CD4-positive, alpha-beta memory T cell (primary cell): ENCODE results near the gene PHF23. TPM values are rescaled to one million over a fixed set of nuclear protein-coding genes. Genes with fewer than 3 reads are reported as not detected.

Source experiments
- CTCF ChIA-PET: fragments of 350-600 bp; sonication (Branson Sonifier 250); formaldehyde crosslinking; loops from one replicate; lab custom pipeline; 2021; ENCODE audit warnings: inconsistent platforms; ENCODE audit not compliant: partially characterized antibody; lab: Charles Lee
- POLR2A ChIA-PET: fragments of 350-600 bp; sonication (Branson Sonifier 250); formaldehyde crosslinking; loops from one replicate; lab custom pipeline; 2021; ENCODE audit not compliant: partially characterized antibody; lab: Charles Lee
- DNase-seq, 5 donors: peaks; one replicate each; pipeline versions ENCODE4 v3.0.0 to v3.0.0-alpha.2; 2020 to 2022; ENCODE audit warnings: mixed read lengths in 1 of 5
- H3K27ac ChIP-seq: one replicate; pipeline ENCODE4 v1.7.0; 2013; ENCODE audit warnings: low read depth, low read length
- H3K27me3 ChIP-seq: 2 replicates; pipeline ENCODE4 v1.7.0; 2013; ENCODE audit warnings: mild to moderate bottlenecking, low read length, moderate library complexity; ENCODE audit not compliant: insufficient read depth
- H3K36me3 ChIP-seq: 2 replicates; pipeline ENCODE4 v1.7.0; 2013; ENCODE audit warnings: mild to moderate bottlenecking, low read length, moderate library complexity; ENCODE audit not compliant: insufficient read depth
- H3K4me1 ChIP-seq: 2 replicates; pipeline ENCODE4 v1.7.0; 2013; ENCODE audit warnings: mild to moderate bottlenecking, low read length, moderate library complexity; ENCODE audit not compliant: insufficient read depth
- H3K4me3 ChIP-seq, 2 donors: one replicate each; pipeline ENCODE4 v1.7.0; 2013; ENCODE audit warnings: low read length in 2 of 2, mild to moderate bottlenecking in 1 of 2
- H3K9me3 ChIP-seq, 2 donors: one replicate each; pipeline ENCODE4 v1.7.0; 2013; ENCODE audit warnings: low read length in 2 of 2, control low read depth in 1 of 2; ENCODE audit not compliant: control insufficient read depth in 1 of 2
- H3K27ac Mint-ChIP-seq, 7 donors: one replicate each; pipeline ENCODE4 v1.8.0; 2020 to 2021; ENCODE audit warnings: mixed read lengths in 7 of 7, mild to moderate bottlenecking in 6 of 7, inconsistent platforms in 3 of 7, moderate library complexity in 3 of 7
- H3K27me3 Mint-ChIP-seq, 2 donors: one replicate each; pipeline ENCODE4 v1.8.0; 2020 to 2021; ENCODE audit warnings: mixed read lengths in 2 of 2
- H3K36me3 Mint-ChIP-seq, 2 donors: one replicate each; pipeline ENCODE4 v1.8.0; 2020 to 2021; ENCODE audit warnings: mixed read lengths in 2 of 2, inconsistent platforms in 1 of 2, mild to moderate bottlenecking in 1 of 2
- H3K4me1 Mint-ChIP-seq, 4 donors: one replicate each; pipeline ENCODE4 v1.8.0; 2020 to 2021; ENCODE audit warnings: mixed read lengths in 4 of 4, mild to moderate bottlenecking in 1 of 4
- H3K4me3 Mint-ChIP-seq, 8 donors: one replicate each; pipeline ENCODE4 v1.8.0; 2020 to 2021; ENCODE audit warnings: mixed read lengths in 8 of 8, mild to moderate bottlenecking in 7 of 8, moderate library complexity in 6 of 8, inconsistent platforms in 3 of 8
- H3K9me3 Mint-ChIP-seq, 8 donors: one replicate each; pipeline ENCODE4 v1.8.0; 2020 to 2021; ENCODE audit warnings: mixed read lengths in 8 of 8, mild to moderate bottlenecking in 5 of 8, inconsistent platforms in 3 of 8, moderate library complexity in 1 of 8
- intact Hi-C: fragments of 100-400 bp; cut with micrococcal nuclease; formaldehyde crosslinking; loops from one replicate; pipeline ENCODE4 v1.15.1; 2023
- polyA plus RNA-seq, 2 donors: library from polyadenylated mRNA; unstranded; fragments of 300-500 nt; fragmentation: Illumina TruSeq; gene quantifications; one replicate each; pipeline ENCODE4 v1.2.3, GENCODE V29; 2021
- total RNA-seq, 2 experiments: library from RNA; stranded (reverse); gene quantifications; one replicate each; pipeline ENCODE4 v1.2.3, GENCODE V29; 2021

PHF23 gene
- total and polyA plus RNA-seq, 4 experiments from 2014 or later, result 11.4 to 55.8 (median 37.8) TPM

GRCh38 chr17:7228920-7229319 is 10.3 kb downstream of the PHF23 start:
- intact Hi-C loops, result no loop called here
- ChIA-PET CTCF (interaction anchor here (0.7 kb wide), 1 partner anchor 31 kb away, joined by 3 read pairs; no protein-coding TSS in a partner anchor), POLR2A (interaction anchor here (17.6 kb wide), 1 partner anchor 8 kb away, joined by 435 read pairs; the partner anchor contains the start of genes ACADVL and DLG4)
- Mint-ChIP-seq H3K4me3 (no peak overlapping the region), H3K4me1 (peaks cover 18 to 31% (median 21%) of the 10 kb centered on the region in 4 donors), H3K9me3 (no peaks in the 10 kb centered on the region), H3K27me3 (no peaks in the 10 kb centered on the region), H3K36me3 (peaks cover 15 to 55% of the 10 kb centered on the region in 2 donors), H3K27ac (no peak overlapping the region)
- Histone ChIP-seq H3K9me3 (no peaks in the 10 kb centered on the region), H3K4me1 (peaks cover 22% of the 10 kb centered on the region), H3K36me3 (peaks cover 38% of the 10 kb centered on the region), H3K27ac (no peak overlapping the region), H3K4me3 (no peak overlapping the region), H3K27me3 (no peaks in the 10 kb centered on the region)
- no peak for DNase-seq

GRCh38 chr17:7226721-7227710 is 12.2 kb downstream of the PHF23 start:
- peaks cover 20 to 63% of the 10 kb centered on the region in 2 donors for H3K36me3 Mint-ChIP-seq
- Histone ChIP-seq H3K4me3 (no peak overlapping the region), H3K9me3 (no peaks in the 10 kb centered on the region), H3K27me3 (no peaks in the 10 kb centered on the region), H3K27ac (no peak overlapping the region), H3K4me1 (peaks cover 3% of the 10 kb centered on the region), H3K36me3 (peaks cover 56% of the 10 kb centered on the region)
- no peak for DNase-seq
- peaks cover 3 to 13% (median 7%) of the 10 kb centered on the region in 4 donors for H3K4me1 Mint-ChIP-seq
- no peak overlapping the region for H3K4me3 Mint-ChIP-seq
- CTCF ChIA-PET, result no interaction called here
- intact Hi-C loops, result no loop called here
- no peak overlapping the region for H3K27ac Mint-ChIP-seq
- H3K27me3 Mint-ChIP-seq, result no peaks in the 10 kb centered on the region
- POLR2A ChIA-PET, result interaction anchor here (15.3 to 17.6 kb wide), 2 partner anchors 6 to 9 kb away, joined by 435 read pairs; partner anchors contain the start of genes ACADVL, DLG4, DVL2 and GABARAP
- no peaks in the 10 kb centered on the region for H3K9me3 Mint-ChIP-seq

GRCh38 chr17:7225711-7226331 is 13.4 kb downstream of the PHF23 start:
- Histone ChIP-seq H3K4me3 (no peak overlapping the region), H3K36me3 (peaks cover 58% of the 10 kb centered on the region), H3K27ac (no peak overlapping the region), H3K9me3 (no peaks in the 10 kb centered on the region), H3K27me3 (no peaks in the 10 kb centered on the region), H3K4me1 (peaks cover 6% of the 10 kb centered on the region)
- Mint-ChIP-seq H3K4me1 (peaks cover 8 to 14% (median 12%) of the 10 kb centered on the region in 4 donors), H3K4me3 (no peak overlapping the region), H3K27me3 (no peaks in the 10 kb centered on the region), H3K9me3 (no peaks in the 10 kb centered on the region), H3K36me3 (peaks cover 18 to 64% of the 10 kb centered on the region in 2 donors), H3K27ac (peak overlapping the region in 1 of 7 donors; percentile 38)
- POLR2A ChIA-PET, result interaction anchor here (15.3 kb wide), 1 partner anchor 10 kb away, joined by 435 read pairs; the partner anchor contains the start of genes DVL2, GABARAP and PHF23
- intact Hi-C loops, result no loop called here
- CTCF ChIA-PET, result no interaction called here
- DNase-seq, result peak in 1 of 5 donors; percentile 36

GRCh38 chr17:7224661-7225111 is 14.6 kb downstream of the PHF23 start:
- intact Hi-C loops, result no loop called here
- Mint-ChIP-seq H3K9me3 (no peaks in the 10 kb centered on the region), H3K27ac (peak overlapping the region in 1 of 7 donors; percentile 38), H3K27me3 (no peaks in the 10 kb centered on the region), H3K36me3 (peaks cover 17 to 61% of the 10 kb centered on the region in 2 donors), H3K4me1 (peaks cover 13 to 21% (median 15%) of the 10 kb centered on the region in 4 donors), H3K4me3 (no peak overlapping the region)
- Histone ChIP-seq H3K4me3 (no peak overlapping the region), H3K27me3 (no peaks in the 10 kb centered on the region), H3K27ac (no peak overlapping the region), H3K4me1 (peaks cover 14% of the 10 kb centered on the region), H3K36me3 (peaks cover 49% of the 10 kb centered on the region), H3K9me3 (no peaks in the 10 kb centered on the region)
- ChIA-PET POLR2A (interaction anchor here (1.1 to 15.3 kb wide), 2 partner anchors 11 to 22 kb away, joined by 3 to 435 read pairs; partner anchors contain the start of genes DVL2, GABARAP and PHF23), CTCF (interaction anchor here (1.3 kb wide), 1 partner anchor 72 kb away, joined by 3 read pairs; no protein-coding TSS in a partner anchor)
- DNase-seq, result no peak

GRCh38 chr17:7224110-7224509 is 15.1 kb downstream of the PHF23 start:
- intact Hi-C loops, result no loop called here
- ChIA-PET CTCF (interaction anchor here (1.3 kb wide), 1 partner anchor 73 kb away, joined by 3 read pairs; no protein-coding TSS in a partner anchor), POLR2A (interaction anchor here (1.1 to 15.3 kb wide), 2 partner anchors 12 to 21 kb away, joined by 3 to 435 read pairs; partner anchors contain the start of genes DVL2, GABARAP and PHF23)
- Histone ChIP-seq H3K27me3 (no peaks in the 10 kb centered on the region), H3K9me3 (no peaks in the 10 kb centered on the region), H3K4me3 (no peak overlapping the region), H3K36me3 (peaks cover 44% of the 10 kb centered on the region), H3K4me1 (peaks cover 19% of the 10 kb centered on the region), H3K27ac (no peak overlapping the region)
- peaks cover 12 to 56% of the 10 kb centered on the region in 2 donors for H3K36me3 Mint-ChIP-seq
- peaks cover 17 to 26% (median 21%) of the 10 kb centered on the region in 4 donors for H3K4me1 Mint-ChIP-seq
- peak overlapping the region in 1 of 7 donors; percentile 68 for H3K27ac Mint-ChIP-seq
- H3K4me3 Mint-ChIP-seq, result no peak overlapping the region
- DNase-seq, result peak in 1 of 5 donors; percentile 26
- no peaks in the 10 kb centered on the region for H3K27me3 Mint-ChIP-seq
- no peaks in the 10 kb centered on the region for H3K9me3 Mint-ChIP-seq

- Mint-ChIP-seq H3K27ac (peak overlapping the region in 3 of 7 donors; percentile 6 to 50 (median 23)), H3K4me1 (peaks cover 17 to 34% (median 25%) of the 10 kb centered on the region in 4 donors), H3K4me3 (no peak overlapping the region), H3K9me3 (no peaks in the 10 kb centered on the region), H3K36me3 (peaks cover 11 to 51% of the 10 kb centered on the region in 2 donors), H3K27me3 (no peaks in the 10 kb centered on the region)
- no peak overlapping the region for H3K4me3 ChIP-seq
- H3K4me1 ChIP-seq, result peaks cover 26% of the 10 kb centered on the region
- H3K27ac ChIP-seq, result no peak overlapping the region
- no peaks in the 10 kb centered on the region for H3K9me3 ChIP-seq
- DNase-seq, result peak in 1 of 5 donors; percentile 9
- no peaks in the 10 kb centered on the region for H3K27me3 ChIP-seq
- CTCF ChIA-PET, result interaction anchor here (5.9 kb wide), 1 partner anchor 74 kb away, joined by 79 read pairs; no protein-coding TSS in a partner anchor
- POLR2A ChIA-PET, result interaction anchor here (15.3 kb wide), 1 partner anchor 12 kb away, joined by 435 read pairs; the partner anchor contains the start of genes DVL2, GABARAP and PHF23
- H3K36me3 ChIP-seq, result peaks cover 39% of the 10 kb centered on the region
- intact Hi-C loops, result no loop called here
Observed at GRCh38 chr17:7223375-7223774, 15.9 kb downstream of the PHF23 start.
